Fibroblast of lung (primary cell): Measurements from ENCODE around the gene CCDC71.

ENCODE experiments used
- EZH2 ChIP-seq: IDR thresholded peaks from 2 replicates; pipeline ENCODE4 v1.5.1; 2012; ENCODE audit warnings: low read length, control low read depth, mild to moderate bottlenecking; ENCODE audit errors: missing control alignments
- TF ChIP-seq, protein P1 (sequence below), 2 donors: IDR thresholded peaks in 1 of 2; conservative IDR thresholded peaks in 1 of 2; 1 replicate in 1 of 2; 2 replicates in 1 of 2; pipeline ENCODE4 v1.5.1; 2011 to 2012; ENCODE audit warnings: low read length in 2 of 2, control low read depth in 1 of 2, inconsistent platforms in 1 of 2, low read depth in 1 of 2, mild to moderate bottlenecking in 1 of 2

DNA sequence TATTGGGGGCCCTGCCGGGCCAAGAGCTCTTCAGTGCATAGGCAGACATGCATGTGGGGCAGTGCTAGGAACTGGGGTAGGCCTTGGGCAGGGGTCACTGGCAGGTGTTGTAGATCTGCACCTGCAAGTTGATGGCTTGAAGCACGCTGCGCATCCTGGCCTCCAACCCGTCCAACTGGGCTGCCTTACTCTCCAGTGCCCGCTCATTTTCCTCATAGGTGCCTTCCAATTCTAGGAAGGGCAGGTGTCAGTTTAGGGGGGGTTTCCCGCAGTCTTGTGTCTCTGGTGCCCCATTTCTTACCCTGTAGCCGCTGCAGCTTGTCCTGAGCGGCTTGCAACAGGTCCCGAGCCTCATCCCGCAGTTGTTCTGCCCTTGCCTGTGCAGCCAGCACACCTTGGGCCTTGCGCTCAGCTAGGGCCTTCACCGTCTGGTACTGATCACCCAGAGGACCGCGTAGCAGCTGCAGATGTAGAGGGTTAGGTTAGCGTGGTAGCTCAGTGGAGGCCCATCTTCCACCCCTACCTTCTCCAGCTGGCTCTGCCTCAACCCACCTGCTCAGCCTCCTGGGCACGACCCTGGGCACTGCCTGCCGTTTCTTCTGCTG lies 44.9 kb downstream of the CCDC71 start:
- TF ChIP-seq, protein P1, sequence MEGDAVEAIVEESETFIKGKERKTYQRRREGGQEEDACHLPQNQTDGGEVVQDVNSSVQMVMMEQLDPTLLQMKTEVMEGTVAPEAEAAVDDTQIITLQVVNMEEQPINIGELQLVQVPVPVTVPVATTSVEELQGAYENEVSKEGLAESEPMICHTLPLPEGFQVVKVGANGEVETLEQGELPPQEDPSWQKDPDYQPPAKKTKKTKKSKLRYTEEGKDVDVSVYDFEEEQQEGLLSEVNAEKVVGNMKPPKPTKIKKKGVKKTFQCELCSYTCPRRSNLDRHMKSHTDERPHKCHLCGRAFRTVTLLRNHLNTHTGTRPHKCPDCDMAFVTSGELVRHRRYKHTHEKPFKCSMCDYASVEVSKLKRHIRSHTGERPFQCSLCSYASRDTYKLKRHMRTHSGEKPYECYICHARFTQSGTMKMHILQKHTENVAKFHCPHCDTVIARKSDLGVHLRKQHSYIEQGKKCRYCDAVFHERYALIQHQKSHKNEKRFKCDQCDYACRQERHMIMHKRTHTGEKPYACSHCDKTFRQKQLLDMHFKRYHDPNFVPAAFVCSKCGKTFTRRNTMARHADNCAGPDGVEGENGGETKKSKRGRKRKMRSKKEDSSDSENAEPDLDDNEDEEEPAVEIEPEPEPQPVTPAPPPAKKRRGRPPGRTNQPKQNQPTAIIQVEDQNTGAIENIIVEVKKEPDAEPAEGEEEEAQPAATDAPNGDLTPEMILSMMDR (conservative IDR thresholded peaks at IDR 0.05 in 1 of 2, IDR thresholded peaks at IDR 0.05 in 1 of 2; ENCODE audit: low read depth in 1 of 2, low read length in 2 of 2) = no peak
- no peak for TF ChIP-seq EZH2
